Effector memory CD8-positive, alpha-beta T cell (primary cell): ENCODE data around the gene STN1.

Experiments
- ATAC-seq: fragments of 150-1000 bp; cut with Tn5 transposase; replicated peaks from 2 replicates; pipeline ENCODE4 v1.10.0; 2021; ENCODE audit warnings: mild to moderate bottlenecking, moderate library complexity
- DNase-seq, 3 experiments: peaks; one replicate each; pipeline ENCODE4 v3.0.0; 2021
- H3K27ac Mint-ChIP-seq, 2 donors: one replicate each; pipeline ENCODE4 v1.8.0; 2022; ENCODE audit warnings: mild to moderate bottlenecking in 2 of 2, mixed read lengths in 2 of 2, moderate library complexity in 2 of 2
- H3K27me3 Mint-ChIP-seq, 2 donors: one replicate each; pipeline ENCODE4 v1.8.0; 2022; ENCODE audit warnings: mixed read lengths in 2 of 2
- H3K36me3 Mint-ChIP-seq: one replicate; pipeline ENCODE4 v1.8.0; 2022; ENCODE audit warnings: mild to moderate bottlenecking, moderate library complexity, mixed read lengths; ENCODE audit not compliant: insufficient read depth
- H3K4me1 Mint-ChIP-seq, 2 donors: one replicate each; pipeline ENCODE4 v1.8.0; 2022; ENCODE audit warnings: low read depth in 2 of 2, mixed read lengths in 2 of 2
- H3K4me3 Mint-ChIP-seq, 2 donors: one replicate each; pipeline ENCODE4 v1.8.0; 2022; ENCODE audit warnings: mild to moderate bottlenecking in 2 of 2, mixed read lengths in 2 of 2, moderate library complexity in 2 of 2
- H3K9me3 Mint-ChIP-seq, 2 donors: one replicate each; pipeline ENCODE4 v1.8.0; 2022; ENCODE audit warnings: mixed read lengths in 2 of 2

The STN1 gene

DNA sequence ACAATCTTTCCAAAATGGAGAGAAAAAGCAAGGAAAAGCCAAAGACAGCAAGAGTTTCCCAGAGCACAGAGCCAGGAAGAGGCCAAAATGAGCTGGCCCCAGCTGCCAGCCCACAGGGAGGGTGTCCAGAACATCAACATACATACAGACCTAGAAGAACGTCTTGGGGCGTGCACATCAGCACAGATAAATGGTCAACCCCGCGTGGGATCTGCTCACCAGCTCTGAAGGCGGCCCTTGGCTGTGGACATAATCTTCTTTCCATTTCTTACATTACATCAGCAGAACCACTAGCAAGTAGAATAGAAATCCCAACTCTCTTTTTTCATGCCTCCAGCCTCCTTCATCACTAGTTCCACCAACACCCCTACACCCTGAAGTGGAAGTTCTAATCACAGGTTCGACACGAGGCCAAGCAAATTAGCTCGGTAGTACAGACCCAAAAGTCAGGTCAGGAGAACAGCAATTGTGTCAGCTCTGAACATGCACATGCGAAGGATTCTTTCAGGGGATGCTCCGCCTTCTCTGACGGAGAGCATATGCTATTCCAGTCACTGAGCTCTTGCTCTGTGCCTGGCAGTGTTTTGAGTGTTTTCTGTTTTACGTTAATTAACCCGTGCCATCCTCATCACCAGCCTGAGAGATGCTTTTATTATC is 79.0 kb downstream of the STN1 start:
- Mint-ChIP-seq H3K27ac (no peak overlapping the region), H3K27me3 (no peaks in the 10 kb centered on the region), H3K9me3 (no peaks in the 10 kb centered on the region), H3K4me1 (no peaks in the 10 kb centered on the region), H3K4me3 (no peak overlapping the region), H3K36me3 (no peaks in the 10 kb centered on the region)
- ATAC-seq (no peak), DNase-seq (no peak)

DNA sequence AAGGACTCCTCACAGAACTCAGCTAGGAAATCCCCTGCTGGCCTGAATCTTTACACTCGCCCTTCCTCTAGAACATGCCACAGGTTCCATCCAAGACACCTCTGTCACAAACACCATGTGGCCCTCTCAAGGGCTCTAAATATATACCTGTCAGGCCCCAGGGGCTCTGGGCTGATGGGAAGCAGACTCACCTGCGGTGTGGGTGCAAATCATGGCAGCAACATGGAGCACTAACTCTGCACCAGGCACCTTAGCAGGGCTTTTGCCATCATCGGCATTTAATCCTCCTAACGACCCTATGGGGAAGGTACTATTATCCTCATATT is 80.0 kb downstream of the STN1 start:
- H3K27me3 Mint-ChIP-seq, result no peaks in the 10 kb centered on the region
- H3K36me3 Mint-ChIP-seq, result no peaks in the 10 kb centered on the region
- DNase-seq, result no peak
- no peak overlapping the region for H3K4me3 Mint-ChIP-seq
- no peaks in the 10 kb centered on the region for H3K9me3 Mint-ChIP-seq
- H3K4me1 Mint-ChIP-seq, result no peaks in the 10 kb centered on the region
- ATAC-seq, result no peak
- no peak overlapping the region for H3K27ac Mint-ChIP-seq

DNA sequence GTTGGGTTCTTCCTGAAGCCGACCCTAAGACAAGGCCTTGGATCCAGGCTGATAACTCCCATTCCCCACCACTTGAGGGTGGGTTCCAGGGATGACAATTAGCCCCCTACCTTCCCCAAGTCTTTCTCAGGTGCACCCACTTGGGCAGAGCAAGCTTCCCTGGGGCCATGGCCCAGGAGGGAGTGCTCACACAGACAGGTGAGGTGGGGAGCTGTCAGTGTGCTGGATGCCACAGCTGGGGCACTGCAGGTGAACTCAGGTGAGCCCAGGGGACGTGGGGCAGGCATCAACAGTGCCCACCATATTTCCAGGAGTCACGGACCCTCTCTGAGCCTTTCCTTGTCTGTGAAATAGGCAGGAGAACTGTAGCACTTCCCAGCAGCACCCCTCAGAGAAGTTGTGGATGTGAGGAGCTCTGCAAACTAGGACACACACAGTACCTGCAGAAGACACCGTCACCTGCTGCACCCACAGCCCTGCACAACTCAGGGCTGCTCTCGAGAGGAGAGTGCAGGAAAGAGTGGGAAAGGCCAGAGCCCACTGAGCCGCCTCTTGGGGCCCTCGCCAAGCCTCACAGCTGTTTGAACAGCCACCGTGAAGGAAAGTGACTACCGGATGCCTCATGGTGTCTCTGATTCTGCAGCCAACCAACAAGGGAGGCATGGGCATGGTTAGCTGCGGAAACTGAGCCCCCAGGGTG is 80.5 kb downstream of the STN1 start:
- Mint-ChIP-seq H3K9me3 (no peaks in the 10 kb centered on the region), H3K27ac (no peak overlapping the region), H3K27me3 (no peaks in the 10 kb centered on the region), H3K4me1 (no peaks in the 10 kb centered on the region), H3K4me3 (no peak overlapping the region), H3K36me3 (no peaks in the 10 kb centered on the region)
- no peak for ATAC-seq
- no peak for DNase-seq

DNA sequence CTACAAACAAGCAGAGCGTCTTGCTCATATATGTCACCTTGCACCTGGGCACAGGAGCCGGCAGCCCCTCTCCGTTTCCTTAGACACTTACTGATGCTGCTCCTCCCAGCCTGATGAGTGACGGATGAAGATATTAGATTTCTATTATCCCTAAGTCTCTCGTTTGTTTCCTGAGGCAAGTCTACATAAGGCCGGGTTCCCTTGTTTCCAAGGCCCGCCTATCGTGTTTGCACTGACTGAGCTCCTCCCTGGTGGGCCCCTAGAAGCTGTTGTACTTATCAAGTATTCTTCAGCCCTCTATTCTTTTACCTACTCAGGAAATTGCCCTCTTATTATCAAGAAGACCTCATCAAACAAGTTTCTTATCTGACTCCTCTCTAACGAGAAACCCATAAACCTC is 81.1 kb downstream of the STN1 start:
- no peaks in the 10 kb centered on the region for H3K9me3 Mint-ChIP-seq
- no peak overlapping the region for H3K27ac Mint-ChIP-seq
- H3K27me3 Mint-ChIP-seq, result no peaks in the 10 kb centered on the region
- H3K4me3 Mint-ChIP-seq, result no peak overlapping the region
- DNase-seq (no peak), ATAC-seq (no peak)
- H3K36me3 Mint-ChIP-seq, result no peaks in the 10 kb centered on the region
- no peaks in the 10 kb centered on the region for H3K4me1 Mint-ChIP-seq

DNA sequence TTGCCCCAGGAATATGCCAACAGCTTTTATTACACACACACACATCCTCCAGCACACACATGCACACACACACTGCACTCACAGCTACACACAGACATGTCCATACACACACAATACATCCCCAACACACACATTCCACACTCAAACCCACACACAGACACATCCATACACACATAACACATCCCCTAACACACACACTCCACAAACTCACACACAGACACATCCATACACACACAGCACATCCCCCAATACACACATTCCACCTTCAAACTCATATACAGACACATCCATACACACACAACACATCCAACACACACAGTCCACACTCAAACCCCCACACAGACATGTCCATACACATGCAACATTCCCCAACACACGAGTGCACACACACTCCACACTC is 81.7 kb downstream of the STN1 start:
- Mint-ChIP-seq H3K4me3 (no peak overlapping the region), H3K27me3 (no peaks in the 10 kb centered on the region), H3K36me3 (no peaks in the 10 kb centered on the region), H3K9me3 (no peaks in the 10 kb centered on the region), H3K27ac (no peak overlapping the region), H3K4me1 (no peaks in the 10 kb centered on the region)
- no peak for ATAC-seq
- no peak for DNase-seq

DNA sequence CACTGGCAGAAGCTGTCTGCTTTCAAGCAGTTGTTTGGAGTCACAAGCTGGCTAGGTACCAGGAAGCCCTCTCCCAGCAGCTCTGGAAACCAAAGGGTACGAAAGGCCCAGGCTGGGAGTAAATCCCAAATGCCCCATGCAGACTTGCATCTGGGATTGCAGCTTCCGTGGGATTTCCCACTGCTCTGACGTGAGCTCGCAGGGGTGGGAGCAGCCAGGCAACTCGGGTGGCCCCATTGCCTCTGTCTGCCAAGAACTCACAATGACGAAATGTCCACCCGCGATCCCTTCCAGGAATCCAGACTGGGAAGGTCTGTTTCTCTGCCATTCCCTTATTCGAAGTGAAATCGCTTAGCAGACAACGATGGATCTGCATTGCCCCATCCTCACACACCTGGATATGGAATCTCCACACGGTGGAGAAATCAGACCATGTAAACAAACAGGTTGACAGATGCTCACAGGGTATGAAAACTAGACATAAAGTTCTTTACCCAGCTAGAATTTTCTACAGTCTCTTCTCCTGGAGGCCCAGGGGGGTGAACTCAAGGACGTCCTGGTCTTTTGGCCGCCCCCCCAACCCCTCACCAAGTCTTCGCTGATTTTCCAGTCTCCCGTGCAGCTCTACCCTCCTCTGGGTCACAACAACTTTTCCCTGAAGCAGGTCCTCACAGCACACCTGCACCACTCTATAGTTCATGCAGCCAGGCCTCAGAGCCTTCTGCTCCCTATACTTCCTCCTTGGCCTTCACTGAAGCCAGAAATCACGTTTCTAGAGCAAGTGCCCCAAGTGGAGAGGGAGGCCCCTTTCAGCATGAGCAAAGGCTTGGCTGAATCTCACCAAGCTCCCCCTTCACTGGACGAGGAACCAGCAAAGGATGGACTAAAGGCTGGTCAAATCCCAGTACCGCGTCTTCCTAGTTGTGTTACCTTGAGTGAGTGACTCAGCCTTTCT is 82.6 kb downstream of the STN1 start:
- no peaks in the 10 kb centered on the region for H3K4me1 Mint-ChIP-seq
- no peaks in the 10 kb centered on the region for H3K36me3 Mint-ChIP-seq
- H3K9me3 Mint-ChIP-seq, result no peaks in the 10 kb centered on the region
- ATAC-seq (no peak), DNase-seq (no peak)
- peaks cover under 1 to 3% of the 10 kb centered on the region in 2 donors for H3K27me3 Mint-ChIP-seq
- no peak overlapping the region for H3K4me3 Mint-ChIP-seq
- H3K27ac Mint-ChIP-seq, result no peak overlapping the region

DNA sequence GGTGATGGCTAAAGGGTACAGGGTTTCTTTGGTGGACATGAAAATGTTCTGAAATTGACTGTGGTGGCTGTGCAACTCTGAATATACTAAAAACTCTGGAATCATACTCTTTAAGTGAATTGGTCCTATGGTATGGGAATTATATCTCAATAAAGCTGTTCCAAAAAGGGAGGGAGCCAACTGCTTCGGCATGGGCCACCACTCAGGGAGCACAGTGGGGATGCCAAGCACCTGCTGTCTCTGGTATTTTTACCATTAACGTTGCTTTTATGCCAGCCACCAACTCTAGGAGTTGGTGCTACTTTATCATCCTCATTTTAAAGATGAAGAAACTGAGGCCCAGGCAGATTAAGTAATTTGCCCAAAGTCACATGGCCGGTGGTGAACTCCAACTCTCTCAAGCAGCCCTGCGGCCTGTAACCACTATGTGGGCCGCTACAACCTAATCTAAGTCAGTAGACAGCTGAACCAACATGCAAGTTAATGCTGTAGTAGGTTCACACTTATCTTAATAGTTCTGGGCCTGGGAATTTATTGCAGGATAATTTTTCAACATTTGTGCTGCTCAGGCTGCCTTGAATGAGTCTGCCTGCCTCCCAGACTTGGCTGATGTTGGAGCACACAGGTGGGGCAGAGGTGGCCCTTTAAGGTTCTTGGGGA is 83.4 kb downstream of the STN1 start:
- no peak for DNase-seq
- no peak overlapping the region for H3K27ac Mint-ChIP-seq
- H3K4me1 Mint-ChIP-seq, result no peaks in the 10 kb centered on the region
- H3K36me3 Mint-ChIP-seq, result no peaks in the 10 kb centered on the region
- ATAC-seq, result no peak
- H3K9me3 Mint-ChIP-seq, result no peaks in the 10 kb centered on the region
- no peak overlapping the region for H3K4me3 Mint-ChIP-seq
- peaks cover 6 to 8% of the 10 kb centered on the region in 2 donors for H3K27me3 Mint-ChIP-seq

DNA sequence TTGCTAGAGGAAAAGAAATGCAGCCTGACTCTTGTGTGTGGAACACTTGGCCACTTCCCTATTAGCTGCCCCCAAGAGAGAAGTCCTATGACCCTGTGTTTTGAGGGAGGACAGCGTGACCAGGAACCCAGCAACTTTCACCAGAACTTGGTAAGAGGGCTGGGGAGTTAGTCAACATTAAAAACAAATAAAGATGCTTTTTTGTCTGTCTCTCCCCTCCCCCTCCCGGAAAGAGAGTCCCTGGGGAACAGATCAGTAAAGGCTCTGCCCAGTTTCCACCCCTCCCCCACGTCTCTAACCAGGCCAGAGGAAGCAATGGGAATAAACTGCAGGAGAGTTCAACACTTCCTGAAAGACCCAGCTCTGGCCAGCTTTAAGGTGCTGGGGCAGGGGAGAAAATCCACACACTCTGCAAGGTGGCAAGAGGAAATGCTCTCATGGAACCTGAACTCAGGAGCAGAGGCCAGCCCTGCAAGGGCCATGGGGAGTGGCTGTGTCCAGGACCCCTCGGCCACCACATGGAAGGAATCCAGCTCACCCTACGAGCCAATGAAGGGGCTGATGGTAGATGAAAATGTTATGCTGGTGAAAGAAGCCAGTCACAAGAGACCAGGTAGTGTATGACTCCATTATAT is 84.1 kb downstream of the STN1 start:
- Mint-ChIP-seq H3K4me1 (no peaks in the 10 kb centered on the region), H3K27ac (no peak overlapping the region), H3K9me3 (no peaks in the 10 kb centered on the region), H3K36me3 (no peaks in the 10 kb centered on the region), H3K27me3 (peaks cover 6 to 16% of the 10 kb centered on the region in 2 donors), H3K4me3 (no peak overlapping the region)
- DNase-seq (no peak), ATAC-seq (no peak)

DNA sequence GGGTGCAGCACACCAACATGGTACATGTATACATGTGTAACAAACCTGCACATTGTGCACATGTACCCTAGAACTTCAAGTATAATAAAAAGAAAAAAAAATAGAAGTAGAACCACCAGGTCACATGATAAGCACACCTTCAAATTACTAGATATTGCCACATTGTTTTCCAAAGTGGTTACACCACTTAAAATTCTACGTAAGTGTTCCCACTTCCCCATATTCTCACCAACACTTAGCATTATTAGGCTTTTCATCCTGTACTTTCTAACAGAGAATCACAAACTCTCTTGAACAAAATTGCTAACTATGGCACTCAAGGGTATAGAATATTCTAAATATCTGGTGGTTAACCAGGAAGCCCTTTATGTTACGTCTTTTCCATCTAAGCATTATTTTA is 85.2 kb downstream of the STN1 start:
- H3K36me3 Mint-ChIP-seq, result no peaks in the 10 kb centered on the region
- peaks cover 6 to 17% of the 10 kb centered on the region in 2 donors for H3K27me3 Mint-ChIP-seq
- no peaks in the 10 kb centered on the region for H3K9me3 Mint-ChIP-seq
- DNase-seq (no peak), ATAC-seq (no peak)
- H3K4me3 Mint-ChIP-seq, result no peak overlapping the region
- H3K27ac Mint-ChIP-seq, result no peak overlapping the region
- no peaks in the 10 kb centered on the region for H3K4me1 Mint-ChIP-seq
